HepG2 (cell line): ENCODE measurements around the gene RTCA. TPM values are rescaled to one million over a fixed set of nuclear protein-coding genes. Genes with fewer than 3 reads are reported as not detected.

Experiments
- HIVEP1 ChIP-seq: sonication (generic); formaldehyde crosslinking; IDR thresholded peaks from 2 replicates; pipeline ENCODE4 v1.4.0; 2020; ENCODE audit warnings: mild to moderate bottlenecking, missing genetic modification reagents
- KMT2A ChIP-seq: sonication (generic); formaldehyde crosslinking; IDR thresholded peaks from 2 replicates; pipeline ENCODE4 v1.4.0; 2020; ENCODE audit warnings: missing genetic modification reagents
- MED13 ChIP-seq: sonication (generic); formaldehyde crosslinking; IDR thresholded peaks from 2 replicates; pipeline ENCODE4 v1.5.0; 2020; ENCODE audit warnings: missing genetic modification reagents
- SSRP1 ChIP-seq: IDR thresholded peaks from 2 replicates; pipeline ENCODE4 v1.6.1; 2016; ENCODE audit warnings: control low read depth
- ZNF143 ChIP-seq: sonication (generic); formaldehyde crosslinking; IDR thresholded peaks from 2 replicates; pipeline ENCODE4 v1.4.0; 2020; ENCODE audit warnings: missing genetic modification reagents
- ZNF383 ChIP-seq: sonication (generic); formaldehyde crosslinking; IDR thresholded peaks from 2 replicates; pipeline ENCODE4 v1.4.0; 2020; ENCODE audit warnings: missing genetic modification reagents, mild to moderate bottlenecking, borderline replicate concordance
- ZNF589 ChIP-seq: sonication (generic); formaldehyde crosslinking; conservative IDR thresholded peaks from 2 replicates; pipeline ENCODE4 v1.8.0; 2022; ENCODE audit warnings: mild to moderate bottlenecking, moderate library complexity, missing genetic modification reagents
- ZNF773 ChIP-seq: sonication (generic); formaldehyde crosslinking; IDR thresholded peaks from 2 replicates; pipeline ENCODE4 v1.4.0; 2020; ENCODE audit warnings: missing genetic modification reagents, borderline replicate concordance
- ZSCAN31 ChIP-seq: sonication (generic); formaldehyde crosslinking; IDR thresholded peaks from 2 replicates; pipeline ENCODE4 v1.5.0; 2020; ENCODE audit warnings: low read depth, mild to moderate bottlenecking, missing genetic modification reagents
- polyA plus RNA-seq, 8 experiments: library from polyadenylated mRNA; depleted of rRNA in 3 of 8; stranded (reverse) in 7 of 8; unstranded in 1 of 8; fragments of >200 nt; fragmentation: Illumina TruSeq in 4 of 8; extraction: Trizol in 4 of 8; gene quantifications; 2 replicates each; pipeline versions ENCODE4 v1.2.1 to v1.2.3, GENCODE V29; 2011 to 2016; ENCODE audit warnings: low read depth in 4 of 8, missing spikeins in 1 of 8, mixed read lengths in 1 of 8; ENCODE audit not compliant: insufficient read depth in 1 of 8
- total RNA-seq, 5 experiments: library from RNA; depleted of rRNA; stranded (reverse); fragments of >200 nt; fragmentation: Illumina TruSeq; extraction: Trizol; gene quantifications; 2 replicates each; pipeline ENCODE4 v1.2.3, GENCODE V29; 2016; ENCODE audit warnings: low read depth in 1 of 5
- TF ChIP-seq, protein P1 (sequence below): sonication (generic); formaldehyde crosslinking; IDR thresholded peaks from 2 replicates; pipeline ENCODE4 v1.5.0; 2020; ENCODE audit warnings: missing genetic modification reagents
- TF ChIP-seq, protein P2 (sequence below): sonication (generic); formaldehyde crosslinking; IDR thresholded peaks from 2 replicates; pipeline ENCODE4 v1.4.0; 2020; ENCODE audit warnings: mild to moderate bottlenecking, missing genetic modification reagents
- TF ChIP-seq, protein P3 (sequence below): sonication (generic); formaldehyde crosslinking; IDR thresholded peaks from 2 replicates; pipeline ENCODE4 v1.5.0; 2020; ENCODE audit warnings: mild to moderate bottlenecking, low read depth, missing genetic modification reagents, borderline replicate concordance
- TF ChIP-seq, protein P4 (sequence below), 2 experiments: sonication (generic) in 1 of 2; formaldehyde crosslinking in 1 of 2; IDR thresholded peaks; 2 replicates each; pipeline versions ENCODE4 v1.6.1 to v1.9.0; 2014 to 2022; ENCODE audit warnings: antibody characterized with exemption in 1 of 2, borderline replicate concordance in 1 of 2, inconsistent platforms in 1 of 2, low read depth in 1 of 2, missing genetic modification reagents in 1 of 2
- TF ChIP-seq, protein P5 (sequence below): sonication (generic); formaldehyde crosslinking; conservative IDR thresholded peaks from 2 replicates; pipeline ENCODE4 v1.4.0; 2020; ENCODE audit warnings: missing genetic modification reagents

The RTCA gene
- total and polyA plus RNA-seq, 2 of the 13 experiments (the other 11 are each of a cell fraction or from before 2014, with no cell fraction given) = 22.7 to 31.0 TPM

DNA sequence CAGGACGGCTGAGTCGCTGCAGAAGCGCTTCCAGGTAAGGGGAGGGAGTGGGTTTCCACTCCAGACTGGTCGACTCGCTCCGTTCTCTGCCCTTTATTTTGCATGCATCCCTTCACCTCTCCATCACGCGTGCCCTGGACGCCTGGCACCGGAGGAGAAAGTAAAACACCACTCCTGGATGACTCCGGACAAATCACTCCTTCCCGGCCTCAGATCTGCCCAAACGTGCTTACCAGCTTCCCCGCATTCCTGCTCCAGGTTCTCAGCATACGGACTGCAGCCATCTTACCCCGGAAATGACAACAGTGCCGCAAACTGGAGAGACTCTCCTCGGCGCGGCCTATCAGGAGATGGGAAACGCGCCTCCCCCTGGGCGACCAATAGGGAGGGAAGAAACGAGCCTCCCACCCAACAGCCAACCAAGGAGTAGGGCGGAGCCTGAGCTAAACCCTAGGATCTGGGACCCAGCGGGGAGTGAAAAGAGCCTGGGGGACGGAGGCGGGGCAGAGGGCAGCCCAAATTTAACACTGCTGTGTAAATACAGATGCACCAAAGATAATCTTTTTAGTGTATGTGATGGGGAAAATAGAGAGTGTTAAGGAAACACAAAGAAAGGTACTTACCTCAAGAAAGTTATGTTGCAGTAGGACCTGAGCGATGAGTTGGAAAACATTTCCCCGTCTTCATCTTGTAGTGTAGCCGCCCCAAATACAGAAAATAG is 16.3 kb upstream of the RTCA start, which contains the start of gene DBT (continued):
- no peak for TF ChIP-seq ZNF589
- TF ChIP-seq, protein P1, sequence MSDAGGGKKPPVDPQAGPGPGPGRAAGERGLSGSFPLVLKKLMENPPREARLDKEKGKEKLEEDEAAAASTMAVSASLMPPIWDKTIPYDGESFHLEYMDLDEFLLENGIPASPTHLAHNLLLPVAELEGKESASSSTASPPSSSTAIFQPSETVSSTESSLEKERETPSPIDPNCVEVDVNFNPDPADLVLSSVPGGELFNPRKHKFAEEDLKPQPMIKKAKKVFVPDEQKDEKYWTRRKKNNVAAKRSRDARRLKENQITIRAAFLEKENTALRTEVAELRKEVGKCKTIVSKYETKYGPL (CRISPR knock-in tag) = no peak
- 0 out of 2 replicates have a peak, but pooled peaks have one; percentile 42 for TF ChIP-seq HIVEP1 (CRISPR knock-in tag)
- TF ChIP-seq ZNF773 (CRISPR knock-in tag) = no peak
- peak; percentile 88 for TF ChIP-seq KMT2A (CRISPR knock-in tag)
- TF ChIP-seq, protein P2, sequence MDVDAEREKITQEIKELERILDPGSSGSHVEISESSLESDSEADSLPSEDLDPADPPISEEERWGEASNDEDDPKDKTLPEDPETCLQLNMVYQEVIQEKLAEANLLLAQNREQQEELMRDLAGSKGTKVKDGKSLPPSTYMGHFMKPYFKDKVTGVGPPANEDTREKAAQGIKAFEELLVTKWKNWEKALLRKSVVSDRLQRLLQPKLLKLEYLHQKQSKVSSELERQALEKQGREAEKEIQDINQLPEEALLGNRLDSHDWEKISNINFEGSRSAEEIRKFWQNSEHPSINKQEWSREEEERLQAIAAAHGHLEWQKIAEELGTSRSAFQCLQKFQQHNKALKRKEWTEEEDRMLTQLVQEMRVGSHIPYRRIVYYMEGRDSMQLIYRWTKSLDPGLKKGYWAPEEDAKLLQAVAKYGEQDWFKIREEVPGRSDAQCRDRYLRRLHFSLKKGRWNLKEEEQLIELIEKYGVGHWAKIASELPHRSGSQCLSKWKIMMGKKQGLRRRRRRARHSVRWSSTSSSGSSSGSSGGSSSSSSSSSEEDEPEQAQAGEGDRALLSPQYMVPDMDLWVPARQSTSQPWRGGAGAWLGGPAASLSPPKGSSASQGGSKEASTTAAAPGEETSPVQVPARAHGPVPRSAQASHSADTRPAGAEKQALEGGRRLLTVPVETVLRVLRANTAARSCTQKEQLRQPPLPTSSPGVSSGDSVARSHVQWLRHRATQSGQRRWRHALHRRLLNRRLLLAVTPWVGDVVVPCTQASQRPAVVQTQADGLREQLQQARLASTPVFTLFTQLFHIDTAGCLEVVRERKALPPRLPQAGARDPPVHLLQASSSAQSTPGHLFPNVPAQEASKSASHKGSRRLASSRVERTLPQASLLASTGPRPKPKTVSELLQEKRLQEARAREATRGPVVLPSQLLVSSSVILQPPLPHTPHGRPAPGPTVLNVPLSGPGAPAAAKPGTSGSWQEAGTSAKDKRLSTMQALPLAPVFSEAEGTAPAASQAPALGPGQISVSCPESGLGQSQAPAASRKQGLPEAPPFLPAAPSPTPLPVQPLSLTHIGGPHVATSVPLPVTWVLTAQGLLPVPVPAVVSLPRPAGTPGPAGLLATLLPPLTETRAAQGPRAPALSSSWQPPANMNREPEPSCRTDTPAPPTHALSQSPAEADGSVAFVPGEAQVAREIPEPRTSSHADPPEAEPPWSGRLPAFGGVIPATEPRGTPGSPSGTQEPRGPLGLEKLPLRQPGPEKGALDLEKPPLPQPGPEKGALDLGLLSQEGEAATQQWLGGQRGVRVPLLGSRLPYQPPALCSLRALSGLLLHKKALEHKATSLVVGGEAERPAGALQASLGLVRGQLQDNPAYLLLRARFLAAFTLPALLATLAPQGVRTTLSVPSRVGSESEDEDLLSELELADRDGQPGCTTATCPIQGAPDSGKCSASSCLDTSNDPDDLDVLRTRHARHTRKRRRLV (CRISPR knock-in tag) = no peak
- TF ChIP-seq ZNF143 (CRISPR knock-in tag) = 0 out of 2 replicates have a peak, but pooled peaks have one; percentile 31
- TF ChIP-seq, protein P3, sequence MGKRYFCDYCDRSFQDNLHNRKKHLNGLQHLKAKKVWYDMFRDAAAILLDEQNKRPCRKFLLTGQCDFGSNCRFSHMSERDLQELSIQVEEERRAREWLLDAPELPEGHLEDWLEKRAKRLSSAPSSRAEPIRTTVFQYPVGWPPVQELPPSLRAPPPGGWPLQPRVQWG (CRISPR knock-in tag) = no peak
- no peak for TF ChIP-seq ZNF383 (CRISPR knock-in tag)
- no peak for TF ChIP-seq SSRP1 (CRISPR knock-in tag)
- TF ChIP-seq, protein P4, sequence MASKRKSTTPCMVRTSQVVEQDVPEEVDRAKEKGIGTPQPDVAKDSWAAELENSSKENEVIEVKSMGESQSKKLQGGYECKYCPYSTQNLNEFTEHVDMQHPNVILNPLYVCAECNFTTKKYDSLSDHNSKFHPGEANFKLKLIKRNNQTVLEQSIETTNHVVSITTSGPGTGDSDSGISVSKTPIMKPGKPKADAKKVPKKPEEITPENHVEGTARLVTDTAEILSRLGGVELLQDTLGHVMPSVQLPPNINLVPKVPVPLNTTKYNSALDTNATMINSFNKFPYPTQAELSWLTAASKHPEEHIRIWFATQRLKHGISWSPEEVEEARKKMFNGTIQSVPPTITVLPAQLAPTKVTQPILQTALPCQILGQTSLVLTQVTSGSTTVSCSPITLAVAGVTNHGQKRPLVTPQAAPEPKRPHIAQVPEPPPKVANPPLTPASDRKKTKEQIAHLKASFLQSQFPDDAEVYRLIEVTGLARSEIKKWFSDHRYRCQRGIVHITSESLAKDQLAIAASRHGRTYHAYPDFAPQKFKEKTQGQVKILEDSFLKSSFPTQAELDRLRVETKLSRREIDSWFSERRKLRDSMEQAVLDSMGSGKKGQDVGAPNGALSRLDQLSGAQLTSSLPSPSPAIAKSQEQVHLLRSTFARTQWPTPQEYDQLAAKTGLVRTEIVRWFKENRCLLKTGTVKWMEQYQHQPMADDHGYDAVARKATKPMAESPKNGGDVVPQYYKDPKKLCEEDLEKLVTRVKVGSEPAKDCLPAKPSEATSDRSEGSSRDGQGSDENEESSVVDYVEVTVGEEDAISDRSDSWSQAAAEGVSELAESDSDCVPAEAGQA (IDR thresholded peaks at IDR 0.05; ENCODE audit: low read depth) = peak; percentile 90
- TF ChIP-seq, protein P4 (CRISPR knock-in tag; IDR thresholded peaks at IDR 0.05; ENCODE audit: borderline replicate concordance) = no peak
- TF ChIP-seq, protein P5, sequence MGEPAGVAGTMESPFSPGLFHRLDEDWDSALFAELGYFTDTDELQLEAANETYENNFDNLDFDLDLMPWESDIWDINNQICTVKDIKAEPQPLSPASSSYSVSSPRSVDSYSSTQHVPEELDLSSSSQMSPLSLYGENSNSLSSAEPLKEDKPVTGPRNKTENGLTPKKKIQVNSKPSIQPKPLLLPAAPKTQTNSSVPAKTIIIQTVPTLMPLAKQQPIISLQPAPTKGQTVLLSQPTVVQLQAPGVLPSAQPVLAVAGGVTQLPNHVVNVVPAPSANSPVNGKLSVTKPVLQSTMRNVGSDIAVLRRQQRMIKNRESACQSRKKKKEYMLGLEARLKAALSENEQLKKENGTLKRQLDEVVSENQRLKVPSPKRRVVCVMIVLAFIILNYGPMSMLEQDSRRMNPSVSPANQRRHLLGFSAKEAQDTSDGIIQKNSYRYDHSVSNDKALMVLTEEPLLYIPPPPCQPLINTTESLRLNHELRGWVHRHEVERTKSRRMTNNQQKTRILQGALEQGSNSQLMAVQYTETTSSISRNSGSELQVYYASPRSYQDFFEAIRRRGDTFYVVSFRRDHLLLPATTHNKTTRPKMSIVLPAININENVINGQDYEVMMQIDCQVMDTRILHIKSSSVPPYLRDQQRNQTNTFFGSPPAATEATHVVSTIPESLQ (CRISPR knock-in tag) = no peak
- no peak for TF ChIP-seq ZSCAN31 (CRISPR knock-in tag)
- no peak for TF ChIP-seq MED13 (CRISPR knock-in tag)
